Transverse colon (tissue), 4 donors: ENCODE data around the gene C2CD2L.
A peak's percentile ranks its signal among the peaks of the same experiment; 100 is the strongest.

Experiments used
- EP300 ChIP-seq: sonication (generic); formaldehyde crosslinking; IDR thresholded peaks from one replicate; pipeline ENCODE4 v1.6.1; 2017; ENCODE audit warnings: antibody characterized with exemption, low read depth
- POLR2A ChIP-seq: fragments of 450-650 bp; IDR thresholded peaks from one replicate; pipeline ENCODE4 v1.6.1; 2016; ENCODE audit warnings: antibody characterized with exemption, mild to moderate bottlenecking, moderate library complexity
- POLR2AphosphoS5 ChIP-seq, 3 donors: sonication (generic); formaldehyde crosslinking; IDR thresholded peaks; one replicate each; pipeline ENCODE4 v1.6.1; 2016; ENCODE audit warnings: antibody characterized with exemption in 3 of 3
- TF ChIP-seq, protein P1 (sequence below), 5 experiments: fragments of 200-600 bp in 3 of 5; fragments of 450-650 bp in 2 of 5; sonication (generic) in 3 of 5; IDR thresholded peaks; 1 replicate in 2 of 5; 2 replicates in 3 of 5; pipeline ENCODE4 v1.5.1; 2016 to 2017; ENCODE audit warnings: antibody characterized with exemption in 5 of 5, inconsistent platforms in 3 of 5, mild to moderate bottlenecking in 2 of 5, moderate library complexity in 1 of 5

DNA sequence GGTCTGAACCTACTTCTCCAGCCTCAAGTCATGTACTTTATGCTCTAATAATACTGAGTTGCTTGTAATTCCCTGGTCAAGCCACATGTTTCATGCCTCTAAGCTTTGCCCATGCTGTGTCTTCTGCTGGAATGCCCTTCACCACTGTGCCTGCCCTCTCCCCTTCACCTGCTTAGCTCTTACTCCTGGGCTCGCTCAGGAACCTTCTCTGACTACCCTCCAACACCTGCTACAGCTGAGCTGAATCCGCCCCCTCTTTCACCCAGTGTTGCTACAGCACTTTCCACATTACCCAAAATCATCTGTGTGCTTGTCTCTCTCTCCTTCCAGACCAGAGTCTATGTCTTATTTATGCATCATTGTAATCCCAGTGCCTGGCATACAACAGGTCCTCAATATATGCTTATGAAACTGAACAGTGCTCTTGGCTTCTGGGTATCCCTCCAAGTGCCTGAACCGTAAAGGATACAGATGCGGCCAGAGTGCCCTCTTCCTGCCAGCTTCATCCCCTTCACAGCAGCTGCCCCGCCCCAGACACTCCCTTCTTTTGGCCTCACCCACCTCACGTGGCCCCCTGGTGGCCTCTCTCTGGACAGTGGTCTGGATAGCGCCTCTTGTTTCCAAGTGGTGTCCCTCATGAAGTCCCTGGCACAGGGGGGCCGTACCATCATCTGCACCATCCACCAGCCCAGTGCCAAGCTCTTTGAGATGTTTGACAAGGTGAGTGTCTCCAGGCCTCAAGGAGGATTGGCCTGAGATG lies 48.8 kb downstream of the C2CD2L start:
- TF ChIP-seq POLR2A, result no peak
- TF ChIP-seq EP300, result no peak
- TF ChIP-seq, protein P1, sequence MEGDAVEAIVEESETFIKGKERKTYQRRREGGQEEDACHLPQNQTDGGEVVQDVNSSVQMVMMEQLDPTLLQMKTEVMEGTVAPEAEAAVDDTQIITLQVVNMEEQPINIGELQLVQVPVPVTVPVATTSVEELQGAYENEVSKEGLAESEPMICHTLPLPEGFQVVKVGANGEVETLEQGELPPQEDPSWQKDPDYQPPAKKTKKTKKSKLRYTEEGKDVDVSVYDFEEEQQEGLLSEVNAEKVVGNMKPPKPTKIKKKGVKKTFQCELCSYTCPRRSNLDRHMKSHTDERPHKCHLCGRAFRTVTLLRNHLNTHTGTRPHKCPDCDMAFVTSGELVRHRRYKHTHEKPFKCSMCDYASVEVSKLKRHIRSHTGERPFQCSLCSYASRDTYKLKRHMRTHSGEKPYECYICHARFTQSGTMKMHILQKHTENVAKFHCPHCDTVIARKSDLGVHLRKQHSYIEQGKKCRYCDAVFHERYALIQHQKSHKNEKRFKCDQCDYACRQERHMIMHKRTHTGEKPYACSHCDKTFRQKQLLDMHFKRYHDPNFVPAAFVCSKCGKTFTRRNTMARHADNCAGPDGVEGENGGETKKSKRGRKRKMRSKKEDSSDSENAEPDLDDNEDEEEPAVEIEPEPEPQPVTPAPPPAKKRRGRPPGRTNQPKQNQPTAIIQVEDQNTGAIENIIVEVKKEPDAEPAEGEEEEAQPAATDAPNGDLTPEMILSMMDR (IDR thresholded peaks at IDR 0.05), result peak in 2 of 5 experiments; percentile 9 to 11
- no peak for TF ChIP-seq POLR2AphosphoS5 (IDR thresholded peaks at IDR 0.05)
